OCI-LY7 (cell line): Measurements from ENCODE around the gene CDK17.

Experiments
- EZH2phosphoT487 ChIP-seq: fragments of 200-600 bp; sonication (generic); IDR thresholded peaks from 2 replicates; pipeline ENCODE4 v1.6.1; 2018; ENCODE audit warnings: low read depth, borderline replicate concordance, mild to moderate bottlenecking, mixed run types, antibody characterized with exemption, low read length, moderate library complexity, mixed read lengths
- TF ChIP-seq, protein P1 (sequence below): fragments of 200-600 bp; sonication (generic); conservative IDR thresholded peaks from 2 replicates; pipeline ENCODE4 v1.5.1; 2014; ENCODE audit warnings: mild to moderate bottlenecking, antibody characterized with exemption, low read length, moderate library complexity, mixed read lengths

DNA sequence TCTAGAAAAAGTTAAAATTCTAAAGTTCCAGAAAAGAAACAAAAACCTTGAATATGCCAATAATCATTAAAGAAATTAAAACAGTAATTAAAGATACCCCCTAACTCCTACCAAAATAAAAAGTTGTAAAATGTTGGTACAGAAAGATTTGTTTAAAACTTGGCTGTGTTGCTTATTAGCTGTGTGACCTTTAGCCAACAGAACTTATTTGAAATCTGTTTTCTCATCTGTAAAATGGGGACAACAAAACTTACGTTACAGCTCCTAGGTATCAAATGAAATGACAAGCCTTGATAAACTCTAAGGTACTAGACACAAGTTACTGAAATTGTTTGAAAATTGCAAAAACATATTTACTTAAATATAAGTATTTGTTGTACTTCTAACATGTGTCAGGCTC is 134.4 kb downstream of the CDK17 start:
- TF ChIP-seq, protein P1, sequence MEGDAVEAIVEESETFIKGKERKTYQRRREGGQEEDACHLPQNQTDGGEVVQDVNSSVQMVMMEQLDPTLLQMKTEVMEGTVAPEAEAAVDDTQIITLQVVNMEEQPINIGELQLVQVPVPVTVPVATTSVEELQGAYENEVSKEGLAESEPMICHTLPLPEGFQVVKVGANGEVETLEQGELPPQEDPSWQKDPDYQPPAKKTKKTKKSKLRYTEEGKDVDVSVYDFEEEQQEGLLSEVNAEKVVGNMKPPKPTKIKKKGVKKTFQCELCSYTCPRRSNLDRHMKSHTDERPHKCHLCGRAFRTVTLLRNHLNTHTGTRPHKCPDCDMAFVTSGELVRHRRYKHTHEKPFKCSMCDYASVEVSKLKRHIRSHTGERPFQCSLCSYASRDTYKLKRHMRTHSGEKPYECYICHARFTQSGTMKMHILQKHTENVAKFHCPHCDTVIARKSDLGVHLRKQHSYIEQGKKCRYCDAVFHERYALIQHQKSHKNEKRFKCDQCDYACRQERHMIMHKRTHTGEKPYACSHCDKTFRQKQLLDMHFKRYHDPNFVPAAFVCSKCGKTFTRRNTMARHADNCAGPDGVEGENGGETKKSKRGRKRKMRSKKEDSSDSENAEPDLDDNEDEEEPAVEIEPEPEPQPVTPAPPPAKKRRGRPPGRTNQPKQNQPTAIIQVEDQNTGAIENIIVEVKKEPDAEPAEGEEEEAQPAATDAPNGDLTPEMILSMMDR: no peak
- TF ChIP-seq EZH2phosphoT487: no peak
